IMR-90 (cell line): ENCODE measurements around the gene PDZD8. TPM values are rescaled to one million over a fixed set of nuclear protein-coding genes. Genes with fewer than 3 reads are reported as not detected.

ENCODE experiments used
- ATAC-seq: fragments of 200-7000 bp; cut with Tn5 transposase; 2 replicates; pipeline ENCODE4 v1.9.1; 2020; ENCODE audit warnings: low read depth, mild to moderate bottlenecking, moderate library complexity
- BruUV-seq: library from RNA; stranded (reverse); fragments of 400-500 nt; replicated peaks from 2 replicates; lab custom pipeline; 2021; lab: Mats Ljungman, UMichigan
- CTCF ChIA-PET: fragments of 300-600 bp; formaldehyde crosslinking; extraction: SDS; loops from one replicate; lab custom pipeline; 2021; ENCODE audit warnings: antibody characterized with exemption; lab: Yijun Ruan, JAX
- POLR2A ChIA-PET: fragments of 300-600 bp; sonication (Branson Sonifier 250); formaldehyde crosslinking; loops from one replicate; lab custom pipeline; 2022; ENCODE audit warnings: antibody characterized with exemption; ENCODE audit not compliant: unreplicated experiment; lab: Charles Lee
- DNase-seq: peaks from one replicate; pipeline ENCODE4 v3.0.0; 2013
- H2AFZ ChIP-seq: replicated peaks from 2 replicates; pipeline ENCODE3; 2013; ENCODE audit warnings: low read length, mild to moderate bottlenecking; ENCODE audit not compliant: poor library complexity
- H2AK5ac ChIP-seq: 2 replicates; pipeline ENCODE4 v1.6.1; 2013; ENCODE audit warnings: low read depth, low read length, inconsistent platforms
- H2AK9ac ChIP-seq: replicated peaks from 2 replicates; pipeline ENCODE3; 2013; ENCODE audit warnings: mild to moderate bottlenecking, low read depth, low read length, moderate library complexity; ENCODE audit not compliant: poor library complexity
- H2BK120ac ChIP-seq: 2 replicates; pipeline ENCODE4 v1.6.1; 2013; ENCODE audit warnings: low read depth, low read length, inconsistent platforms
- H2BK15ac ChIP-seq: 3 replicates; pipeline ENCODE4 v1.6.1; 2013; ENCODE audit warnings: low read depth, low read length, inconsistent platforms
- H2BK20ac ChIP-seq: 2 replicates; pipeline ENCODE4 v1.6.1; 2013; ENCODE audit warnings: low read depth, mild to moderate bottlenecking, inconsistent platforms, low read length, moderate library complexity
- H2BK5ac ChIP-seq: 2 replicates; pipeline ENCODE4 v1.6.1; 2013; ENCODE audit warnings: mild to moderate bottlenecking, low read depth, low read length, inconsistent platforms; ENCODE audit not compliant: poor library complexity, severe bottlenecking
- H3K14ac ChIP-seq: replicated peaks from 2 replicates; pipeline ENCODE4 v1.6.1; 2013; ENCODE audit warnings: low read depth, low read length, inconsistent platforms
- H3K18ac ChIP-seq: 2 replicates; pipeline ENCODE4 v1.6.1; 2013; ENCODE audit warnings: low read depth, low read length, control low read depth
- H3K23ac ChIP-seq: 2 replicates; pipeline ENCODE4 v1.6.1; 2013; ENCODE audit warnings: low read depth, low read length, inconsistent platforms
- H3K27ac ChIP-seq: 2 replicates; pipeline ENCODE4 v1.5.1; 2013; ENCODE audit warnings: mild to moderate bottlenecking, control low read depth, low read length; ENCODE audit not compliant: insufficient read depth
- H3K27me3 ChIP-seq: 2 replicates; pipeline ENCODE4 v1.6.1; 2013; ENCODE audit warnings: low read length; ENCODE audit not compliant: control insufficient read depth, insufficient read depth
- H3K36me3 ChIP-seq: 2 replicates; pipeline ENCODE4 v1.6.1; 2013; ENCODE audit warnings: low read length, mixed read lengths; ENCODE audit not compliant: control insufficient read depth, insufficient read depth
- H3K4ac ChIP-seq: 2 replicates; pipeline ENCODE4 v1.6.1; 2013; ENCODE audit warnings: low read depth, low read length, inconsistent platforms
- H3K4me1 ChIP-seq: 2 replicates; pipeline ENCODE4 v1.6.1; 2013; ENCODE audit warnings: low read length, mixed read lengths; ENCODE audit not compliant: control insufficient read depth, insufficient read depth
- H3K4me2 ChIP-seq: 2 replicates; pipeline ENCODE4 v1.6.1; 2013; ENCODE audit warnings: low read depth, mild to moderate bottlenecking, control low read depth, low read length, moderate library complexity
- H3K4me3 ChIP-seq: 2 replicates; pipeline ENCODE4 v1.5.1; 2013; ENCODE audit warnings: low read depth, mild to moderate bottlenecking, control low read depth, low read length, moderate library complexity; ENCODE audit not compliant: insufficient read depth
- H3K56ac ChIP-seq: 2 replicates; pipeline ENCODE4 v1.6.1; 2013; ENCODE audit warnings: low read length, inconsistent platforms; ENCODE audit not compliant: insufficient read depth; ENCODE audit errors: extremely low read depth
- H3K79me1 ChIP-seq, 2 experiments: 2 replicates each; pipeline ENCODE4 v1.6.1; 2013; ENCODE audit warnings: low read length in 2 of 2, inconsistent platforms in 1 of 2, low read depth in 1 of 2
- H3K9ac ChIP-seq: 2 replicates; pipeline ENCODE4 v1.6.1; 2013; ENCODE audit warnings: low read depth, low read length, control low read depth
- H3K9me1 ChIP-seq: 2 replicates; pipeline ENCODE4 v1.6.1; 2013; ENCODE audit warnings: low read length, inconsistent platforms; ENCODE audit not compliant: insufficient read depth
- H3K9me3 ChIP-seq: 2 replicates; pipeline ENCODE4 v1.6.1; 2013; ENCODE audit warnings: low read length; ENCODE audit not compliant: control insufficient read depth, insufficient read depth
- H4K20me1 ChIP-seq: 2 replicates; pipeline ENCODE4 v1.6.1; 2013; ENCODE audit warnings: low read length, inconsistent platforms; ENCODE audit not compliant: insufficient read depth
- H4K5ac ChIP-seq: 2 replicates; pipeline ENCODE4 v1.6.1; 2013; ENCODE audit warnings: mild to moderate bottlenecking, low read depth, low read length, control low read depth
- H4K8ac ChIP-seq, 2 experiments: 2 replicates each; pipeline ENCODE4 v1.6.1; 2013; ENCODE audit warnings: low read depth in 2 of 2, low read length in 2 of 2, control low read depth in 1 of 2, inconsistent platforms in 1 of 2
- H4K91ac ChIP-seq: 2 replicates; pipeline ENCODE4 v1.6.1; 2013; ENCODE audit warnings: low read depth, low read length, inconsistent platforms; ENCODE audit not compliant: insufficient read depth
- BHLHE40 ChIP-seq: fragments of 150-350 bp; IDR thresholded peaks from 2 replicates; pipeline ENCODE4 v1.6.1; 2016; ENCODE audit warnings: mild to moderate bottlenecking, low read depth, low read length
- CEBPB ChIP-seq: IDR thresholded peaks from 2 replicates; pipeline ENCODE4 v1.6.1; 2012; ENCODE audit warnings: low read depth, low read length, improper control_type of control experiment
- CHD1 ChIP-seq: IDR thresholded peaks from 2 replicates; pipeline ENCODE4 v1.6.1; 2012; ENCODE audit warnings: low read depth, low read length, improper control_type of control experiment
- ELK1 ChIP-seq: fragments of 150-350 bp; IDR thresholded peaks from 2 replicates; pipeline ENCODE4 v1.6.1; 2016; ENCODE audit warnings: low read depth, mild to moderate bottlenecking, low read length, moderate library complexity, borderline replicate concordance
- FOS ChIP-seq: fragments of 150-350 bp; IDR thresholded peaks from 2 replicates; pipeline ENCODE4 v1.6.1; 2016; ENCODE audit warnings: low read depth, low read length
- MAFK ChIP-seq: IDR thresholded peaks from 2 replicates; pipeline ENCODE4 v1.6.1; 2012; ENCODE audit warnings: low read depth, low read length, improper control_type of control experiment
- MAZ ChIP-seq: IDR thresholded peaks from 2 replicates; pipeline ENCODE4 v1.6.1; 2012; ENCODE audit warnings: low read depth, mild to moderate bottlenecking, low read length, improper control_type of control experiment, moderate library complexity, borderline replicate concordance
- MXI1 ChIP-seq: IDR thresholded peaks from 2 replicates; pipeline ENCODE4 v1.6.1; 2012; ENCODE audit warnings: low read depth, mild to moderate bottlenecking, low read length, moderate library complexity, borderline replicate concordance
- NFE2L2 ChIP-seq: fragments of 150-350 bp; IDR thresholded peaks from 2 replicates; pipeline ENCODE4 v1.6.1; 2016; ENCODE audit warnings: low read depth, mild to moderate bottlenecking, low read length
- POLR2A ChIP-seq: IDR thresholded peaks from 2 replicates; pipeline ENCODE4 v1.6.1; 2012; ENCODE audit warnings: mild to moderate bottlenecking, low read depth, low read length
- RAD21 ChIP-seq: IDR thresholded peaks from 2 replicates; pipeline ENCODE4 v1.6.1; 2012; ENCODE audit warnings: low read length, improper control_type of control experiment
- RCOR1 ChIP-seq: IDR thresholded peaks from 2 replicates; pipeline ENCODE4 v1.6.1; 2012; ENCODE audit warnings: mild to moderate bottlenecking, low read length, improper control_type of control experiment; ENCODE audit not compliant: insufficient replicate concordance
- RFX5 ChIP-seq: IDR thresholded peaks from 2 replicates; pipeline ENCODE4 v1.8.0; 2012; ENCODE audit warnings: low read depth, mild to moderate bottlenecking, low read length, moderate library complexity
- SMC3 ChIP-seq: fragments of 150-350 bp; IDR thresholded peaks from 2 replicates; pipeline ENCODE4 v1.6.1; 2016; ENCODE audit warnings: low read depth, mild to moderate bottlenecking, antibody characterized with exemption, low read length, moderate library complexity
- WGBS, 2 experiments: methylation state at CpG; one replicate each; pipeline versions ENCODE4 v1.1.5 to v1.1.7; 2013; ENCODE audit warnings: missing lambda C conversion rate in 2 of 2; ENCODE audit not compliant: insufficient read length in 1 of 2; ENCODE audit errors: extremely low coverage in 2 of 2; 5-methylcytosine and 5-hydroxymethylcytosine counted together
- dilution Hi-C: fragments of 300-500 bp; cut with HindIII; formaldehyde crosslinking; loops from one replicate; pipeline ENCODE4 v1.14.3; 2018; ENCODE audit warnings: low sequenced_read_pairs; ENCODE audit not compliant: unreplicated experiment
- in situ Hi-C: fragments of 300-500 bp; cut with MboI; formaldehyde crosslinking; loops from 3 replicates; pipeline ENCODE4 v1.14.3; 2019; ENCODE audit warnings: low sequenced_read_pairs, inconsistent platforms, mixed read lengths
- intact Hi-C: fragments of 100-400 bp; cut with micrococcal nuclease; formaldehyde crosslinking; loops from 2 replicates; pipeline ENCODE4 v1.10.0; 2022
- polyA plus RNA-seq, 3 experiments: library from polyadenylated mRNA; depleted of rRNA; stranded (reverse); fragments of >200 nt; gene quantifications; 2 replicates each; pipeline ENCODE4 v1.2.3, GENCODE V29; 2012; ENCODE audit warnings: low replicate concordance in 1 of 3
- total RNA-seq: library from RNA; depleted of rRNA; stranded (reverse); fragments of >200 nt; gene quantifications from 2 replicates; pipeline ENCODE4 v1.2.3, GENCODE V29; 2012
- TF ChIP-seq, protein P1 (sequence below): conservative IDR thresholded peaks from 2 replicates; pipeline ENCODE4 v1.5.1; 2012; ENCODE audit warnings: mild to moderate bottlenecking, low read depth, low read length, improper control_type of control experiment
- TF ChIP-seq, protein P2 (sequence below): fragments of 150-350 bp; IDR thresholded peaks from 2 replicates; pipeline ENCODE4 v1.6.1; 2017; ENCODE audit warnings: mild to moderate bottlenecking, antibody characterized with exemption, low read length, low read depth

The PDZD8 gene
- total and polyA plus RNA-seq, 2 of the 4 experiments (the other 2 are of a cell fraction) = 11.3 to 20.4 TPM

DNA sequence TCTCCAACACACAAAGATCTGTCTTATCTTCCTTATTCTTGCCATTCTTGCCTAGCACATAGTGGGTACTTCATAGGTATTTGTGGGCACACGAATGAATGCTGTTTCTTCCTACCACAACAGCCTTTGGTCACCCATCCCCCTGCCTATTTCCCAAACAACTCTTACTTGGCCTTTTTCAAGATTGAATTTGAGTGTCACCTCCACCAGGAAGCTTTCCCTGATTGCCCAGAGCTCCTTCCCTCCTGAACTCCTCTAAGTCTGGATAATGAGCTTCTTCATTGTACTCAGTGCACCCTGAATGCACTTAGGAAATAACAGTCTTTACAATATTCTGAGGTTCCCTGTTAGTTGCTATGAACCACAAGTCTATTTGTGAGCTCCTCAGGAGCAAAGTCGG lies 11.6 kb upstream of the PDZD8 start:
- no peak overlapping the region for H3K27ac ChIP-seq
- H3K14ac ChIP-seq = no peak overlapping the region
- ATAC-seq (no peak), DNase-seq (no peak)
- intact Hi-C loops = no loop called here
- no peaks in the 10 kb centered on the region for H3K9me1 ChIP-seq
- no peak overlapping the region for H2AFZ ChIP-seq
- no peak overlapping the region for H2BK5ac ChIP-seq
- no peak overlapping the region for H4K91ac ChIP-seq
- no peak overlapping the region for H3K18ac ChIP-seq
- WGBS, 2 experiments = no CpG with 5 or more reads among the region's 2 CpGs
- no peak overlapping the region for H2BK15ac ChIP-seq
- H4K8ac ChIP-seq = no peak overlapping the region
- H3K4me1 ChIP-seq = no peaks in the 10 kb centered on the region
- no peaks in the 10 kb centered on the region for H3K36me3 ChIP-seq
- H3K79me1 ChIP-seq = no peaks in the 10 kb centered on the region
- no peak overlapping the region for H3K4me2 ChIP-seq
- H2BK20ac ChIP-seq = no peak overlapping the region
- no peaks in the 10 kb centered on the region for H4K20me1 ChIP-seq
- TF ChIP-seq POLR2A (no peak), RAD21 (no peak), RCOR1 (no peak), CHD1 (no peak), BHLHE40 (no peak), ELK1 (no peak), RFX5 (no peak), SMC3 (no peak), MAFK (no peak), CEBPB (no peak), FOS (no peak), MAZ (no peak), MXI1 (no peak), NFE2L2 (no peak)
- TF ChIP-seq, protein P1, sequence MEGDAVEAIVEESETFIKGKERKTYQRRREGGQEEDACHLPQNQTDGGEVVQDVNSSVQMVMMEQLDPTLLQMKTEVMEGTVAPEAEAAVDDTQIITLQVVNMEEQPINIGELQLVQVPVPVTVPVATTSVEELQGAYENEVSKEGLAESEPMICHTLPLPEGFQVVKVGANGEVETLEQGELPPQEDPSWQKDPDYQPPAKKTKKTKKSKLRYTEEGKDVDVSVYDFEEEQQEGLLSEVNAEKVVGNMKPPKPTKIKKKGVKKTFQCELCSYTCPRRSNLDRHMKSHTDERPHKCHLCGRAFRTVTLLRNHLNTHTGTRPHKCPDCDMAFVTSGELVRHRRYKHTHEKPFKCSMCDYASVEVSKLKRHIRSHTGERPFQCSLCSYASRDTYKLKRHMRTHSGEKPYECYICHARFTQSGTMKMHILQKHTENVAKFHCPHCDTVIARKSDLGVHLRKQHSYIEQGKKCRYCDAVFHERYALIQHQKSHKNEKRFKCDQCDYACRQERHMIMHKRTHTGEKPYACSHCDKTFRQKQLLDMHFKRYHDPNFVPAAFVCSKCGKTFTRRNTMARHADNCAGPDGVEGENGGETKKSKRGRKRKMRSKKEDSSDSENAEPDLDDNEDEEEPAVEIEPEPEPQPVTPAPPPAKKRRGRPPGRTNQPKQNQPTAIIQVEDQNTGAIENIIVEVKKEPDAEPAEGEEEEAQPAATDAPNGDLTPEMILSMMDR = no peak
- TF ChIP-seq, protein P2, sequence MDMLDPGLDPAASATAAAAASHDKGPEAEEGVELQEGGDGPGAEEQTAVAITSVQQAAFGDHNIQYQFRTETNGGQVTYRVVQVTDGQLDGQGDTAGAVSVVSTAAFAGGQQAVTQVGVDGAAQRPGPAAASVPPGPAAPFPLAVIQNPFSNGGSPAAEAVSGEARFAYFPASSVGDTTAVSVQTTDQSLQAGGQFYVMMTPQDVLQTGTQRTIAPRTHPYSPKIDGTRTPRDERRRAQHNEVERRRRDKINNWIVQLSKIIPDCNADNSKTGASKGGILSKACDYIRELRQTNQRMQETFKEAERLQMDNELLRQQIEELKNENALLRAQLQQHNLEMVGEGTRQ = no peak
- H4K5ac ChIP-seq = no peak overlapping the region
- H2BK120ac ChIP-seq = no peak overlapping the region
- no peak overlapping the region for H3K4me3 ChIP-seq
- H3K27me3 ChIP-seq = peaks cover 2% of the 10 kb centered on the region; the same call in 1 of the 2 replicates
- POLR2A ChIA-PET = no interaction called here
- no peak overlapping the region for H3K56ac ChIP-seq
- in situ Hi-C loops = no loop called here
- dilution Hi-C loops = no loop called here
- CTCF ChIA-PET = no interaction called here
- no peak overlapping the region for H2AK9ac ChIP-seq
- no TSS peak for BruUV-seq
- no peak overlapping the region for H3K23ac ChIP-seq
- H3K9ac ChIP-seq = no peak overlapping the region
- no peaks in the 10 kb centered on the region for H3K9me3 ChIP-seq
- H2AK5ac ChIP-seq = no peak overlapping the region
- no peak overlapping the region for H3K4ac ChIP-seq
